H1 (cell line): ENCODE data around the gene STARD9. TPM values are rescaled to one million over a fixed set of nuclear protein-coding genes. Genes with fewer than 3 reads are reported as not detected.

Experiments
- CTCF ChIA-PET: fragments of 300-600 bp; sonication (Branson Sonifier 250); formaldehyde crosslinking; loops from one replicate; lab custom pipeline; 2021; ENCODE audit not compliant: partially characterized antibody; lab: Charles Lee
- POLR2A ChIA-PET: fragments of 300-600 bp; sonication (Branson Sonifier 250); formaldehyde crosslinking; loops from one replicate; lab custom pipeline; 2021; ENCODE audit warnings: inconsistent platforms; ENCODE audit not compliant: partially characterized antibody; lab: Charles Lee
- DNase-seq, 2 experiments: peaks; one replicate each; pipeline versions ENCODE4 v3.0.0 to v3.0.0-alpha.2; 2010 to 2022; ENCODE audit warnings: low spot score in 2 of 2, low read depth in 1 of 2, mixed read lengths in 1 of 2
- FAIRE-seq: peaks from 2 replicates; lab custom pipeline; 2011; peaks lifted over from hg19 to GRCh38; lab: Jason Lieb, UNC
- H2AFZ ChIP-seq: 2 replicates; pipeline ENCODE4 v1.8.1; 2012; ENCODE audit warnings: low read length, inconsistent platforms
- H2AK5ac ChIP-seq: 2 replicates; pipeline ENCODE4 v1.6.1; 2013; ENCODE audit warnings: low read depth, low read length
- H2BK120ac ChIP-seq: replicated peaks from 2 replicates; pipeline ENCODE3; 2013; ENCODE audit warnings: low read depth, low read length, inconsistent platforms
- H2BK12ac ChIP-seq: 2 replicates; pipeline ENCODE4 v1.6.1; 2013; ENCODE audit warnings: low read depth, low read length
- H2BK15ac ChIP-seq: 2 replicates; pipeline ENCODE4 v1.6.1; 2013; ENCODE audit warnings: low read length
- H2BK20ac ChIP-seq: 2 replicates; pipeline ENCODE4 v1.6.1; 2013; ENCODE audit warnings: low read length
- H2BK5ac ChIP-seq: 2 replicates; pipeline ENCODE4 v1.6.1; 2013; ENCODE audit warnings: low read depth, low read length
- H3K14ac ChIP-seq: 2 replicates; pipeline ENCODE4 v1.6.1; 2013; ENCODE audit warnings: inconsistent platforms; ENCODE audit not compliant: insufficient read length
- H3K18ac ChIP-seq: 2 replicates; pipeline ENCODE4 v1.6.1; 2013; ENCODE audit warnings: low read length; ENCODE audit errors: extremely low read depth
- H3K23ac ChIP-seq: 2 replicates; pipeline ENCODE4 v1.6.1; 2013; ENCODE audit warnings: inconsistent platforms; ENCODE audit not compliant: insufficient read length
- H3K23me2 ChIP-seq: 2 replicates; pipeline ENCODE4 v1.6.1; 2013; ENCODE audit warnings: low read depth, low read length
- H3K27ac ChIP-seq: 2 replicates; pipeline ENCODE4 v1.6.1; 2011; ENCODE audit warnings: low read depth, low read length, inconsistent platforms
- H3K27me3 ChIP-seq, 4 experiments: replicated peaks in 1 of 4; 1 replicate in 1 of 4; 2 replicates in 3 of 4; pipeline versions ENCODE4 v1.6.1 to v1.8.1; 2011 to 2013; ENCODE audit warnings: low read length in 3 of 4, mild to moderate bottlenecking in 3 of 4, inconsistent platforms in 2 of 4, mixed read lengths in 2 of 4, moderate library complexity in 1 of 4; ENCODE audit not compliant: control insufficient read depth in 3 of 4, insufficient read depth in 3 of 4; ENCODE audit errors: extremely low read depth in 1 of 4
- H3K36me3 ChIP-seq, 4 experiments: 2 replicates each; pipeline versions ENCODE4 v1.6.1 to v1.8.1; 2011 to 2013; ENCODE audit warnings: mild to moderate bottlenecking in 4 of 4, low read length in 3 of 4, moderate library complexity in 2 of 4, control low read depth in 1 of 4, inconsistent platforms in 1 of 4; ENCODE audit not compliant: insufficient read depth in 4 of 4, control insufficient read depth in 2 of 4
- H3K4ac ChIP-seq: replicated peaks from 2 replicates; pipeline ENCODE3; 2013; ENCODE audit warnings: low read length, low read depth, mixed read lengths, inconsistent platforms; ENCODE audit not compliant: insufficient read length
- H3K4me1 ChIP-seq, 4 experiments: replicated peaks in 1 of 4; 1 replicate in 1 of 4; 2 replicates in 3 of 4; pipeline versions ENCODE4 v1.6.1 to v1.8.1; 2011 to 2013; ENCODE audit warnings: low read length in 3 of 4, inconsistent platforms in 2 of 4, mixed read lengths in 1 of 4; ENCODE audit not compliant: insufficient read depth in 4 of 4, control insufficient read depth in 3 of 4
- H3K4me2 ChIP-seq, 2 experiments: 2 replicates each; pipeline versions ENCODE4 v1.6.1 to v1.8.1; 2011 to 2013; ENCODE audit warnings: low read depth in 2 of 2, low read length in 2 of 2, control low read depth in 1 of 2, inconsistent platforms in 1 of 2, mild to moderate bottlenecking in 1 of 2; ENCODE audit not compliant: insufficient read depth in 1 of 2
- H3K4me3 ChIP-seq, 4 experiments: fragments of 200-600, 300-600 bp in 1 of 4; sonication (generic), shearing (Covaris generic), sonication (Bioruptor Twin) in 1 of 4; 2 replicates each; pipeline versions ENCODE4 v1.5.1 to v1.8.1; 2011 to 2016; ENCODE audit warnings: low read length in 4 of 4, low read depth in 3 of 4, control low read depth in 2 of 4, inconsistent platforms in 2 of 4, mild to moderate bottlenecking in 2 of 4, mixed read lengths in 1 of 4, moderate library complexity in 1 of 4; ENCODE audit not compliant: insufficient read depth in 2 of 4; ENCODE audit errors: extremely low read depth in 1 of 4
- H3K56ac ChIP-seq: replicated peaks from 2 replicates; pipeline ENCODE3; 2013; ENCODE audit warnings: low read depth, mild to moderate bottlenecking, mixed read lengths, low read length, inconsistent platforms; ENCODE audit not compliant: insufficient read length
- H3K79me1 ChIP-seq: 2 replicates; pipeline ENCODE4 v1.6.1; 2013; ENCODE audit warnings: low read depth, low read length, control low read depth
- H3K79me2 ChIP-seq, 2 experiments: 2 replicates each; pipeline versions ENCODE4 v1.6.1 to v1.8.1; 2012 to 2013; ENCODE audit warnings: low read length in 2 of 2, mild to moderate bottlenecking in 2 of 2, inconsistent platforms in 1 of 2; ENCODE audit not compliant: insufficient read depth in 2 of 2, control insufficient read depth in 1 of 2
- H3K9ac ChIP-seq, 4 experiments: replicated peaks in 1 of 4; 1 replicate in 1 of 4; 2 replicates in 3 of 4; pipeline versions ENCODE4 v1.6.1 to v1.8.1; 2011 to 2013; ENCODE audit warnings: low read depth in 3 of 4, low read length in 3 of 4, control low read depth in 2 of 4, mild to moderate bottlenecking in 2 of 4, moderate library complexity in 2 of 4, inconsistent platforms in 1 of 4; ENCODE audit errors: extremely low read depth in 1 of 4
- H3K9me3 ChIP-seq, 2 experiments: 2 replicates each; pipeline versions ENCODE4 v1.6.1 to v1.8.1; 2012 to 2013; ENCODE audit warnings: mild to moderate bottlenecking in 2 of 2, moderate library complexity in 2 of 2, control low read depth in 1 of 2, inconsistent platforms in 1 of 2, low read depth in 1 of 2, low read length in 1 of 2, mixed read lengths in 1 of 2; ENCODE audit not compliant: insufficient read depth in 2 of 2
- H4K20me1 ChIP-seq, 2 experiments: replicated peaks in 1 of 2; 2 replicates each; pipeline versions ENCODE3 to v1.8.1; 2011 to 2013; ENCODE audit warnings: inconsistent platforms in 2 of 2, low read length in 2 of 2, mild to moderate bottlenecking in 1 of 2; ENCODE audit not compliant: insufficient read depth in 2 of 2, control insufficient read depth in 1 of 2
- H4K5ac ChIP-seq: 2 replicates; pipeline ENCODE4 v1.6.1; 2013; ENCODE audit warnings: low read length, low read depth, mixed read lengths, inconsistent platforms; ENCODE audit not compliant: insufficient read length
- H4K8ac ChIP-seq: 2 replicates; pipeline ENCODE4 v1.8.0; 2013; ENCODE audit warnings: mild to moderate bottlenecking, moderate library complexity, low read length, inconsistent platforms; ENCODE audit not compliant: insufficient read depth; ENCODE audit errors: extremely low read depth
- H4K91ac ChIP-seq: replicated peaks from 2 replicates; pipeline ENCODE3; 2013; ENCODE audit warnings: low read length, mixed read lengths, inconsistent platforms; ENCODE audit not compliant: insufficient read length
- JUN ChIP-seq: IDR thresholded peaks from 2 replicates; pipeline ENCODE4 v1.6.1; 2011; ENCODE audit warnings: low read depth, mild to moderate bottlenecking, improper control_type of control experiment, low read length
- RAD21 ChIP-seq, 2 experiments: IDR thresholded peaks in 1 of 2; conservative IDR thresholded peaks in 1 of 2; 2 replicates each; pipeline ENCODE4 v1.6.1; 2011; ENCODE audit warnings: low read depth in 2 of 2, low read length in 2 of 2, improper control_type of control experiment in 1 of 2, inconsistent platforms in 1 of 2, mild to moderate bottlenecking in 1 of 2, moderate library complexity in 1 of 2
- RFX5 ChIP-seq: IDR thresholded peaks from 2 replicates; pipeline ENCODE4 v1.6.1; 2011; ENCODE audit warnings: low read depth, low read length, improper control_type of control experiment, borderline replicate concordance
- SIRT6 ChIP-seq: IDR thresholded peaks from one replicate; pipeline ENCODE4 v1.7.1; 2012; ENCODE audit warnings: low read length, inconsistent platforms
- YY1 ChIP-seq: IDR thresholded peaks from 2 replicates; pipeline ENCODE4 v1.6.1; 2011; ENCODE audit warnings: low read depth, mild to moderate bottlenecking, low read length
- WGBS, 2 experiments: shearing (Covaris generic) in 1 of 2; methylation state at CpG; one replicate each; pipeline versions ENCODE4 v1.1.6 to v1.1.7; 2013 to 2015; ENCODE audit warnings: low lambda C conversion rate in 2 of 2, mixed read lengths in 2 of 2, inconsistent platforms in 1 of 2, low coverage in 1 of 2, missing lambda C conversion rate in 1 of 2; ENCODE audit not compliant: insufficient replicate concordance in 2 of 2, insufficient coverage in 1 of 2, insufficient read length in 1 of 2; ENCODE audit errors: extremely low coverage in 1 of 2, missing lambda C conversion rate in 1 of 2; 5-methylcytosine and 5-hydroxymethylcytosine counted together
- polyA plus RNA-seq, 7 experiments: library from polyadenylated mRNA; depleted of rRNA in 3 of 7; stranded (reverse) in 5 of 7; unstranded in 2 of 7; fragments of >200 nt in 5 of 7; fragments of 200-250 nt in 2 of 7; gene quantifications; 1 replicate in 5 of 7; 2 replicates in 1 of 7; 4 replicates in 1 of 7; pipeline versions ENCODE4 v1.2.1 to v1.2.3, GENCODE V29; 2011 to 2013; ENCODE audit warnings: missing spikeins in 2 of 7, mixed read lengths in 2 of 7
- total RNA-seq: library from RNA; stranded (reverse); fragmentation: NEBNext Ultra II Directional; extraction: Animal tissue kit (Norgen Biotek cat#: 25700); gene quantifications from 2 replicates; pipeline ENCODE4 v1.2.1, GENCODE V29; 2021
- TF ChIP-seq, protein P1 (sequence below): IDR thresholded peaks from 2 replicates; pipeline ENCODE4 v1.6.1; 2012; ENCODE audit warnings: inconsistent platforms

The STARD9 gene
- total and polyA plus RNA-seq, 2 of the 8 experiments (the other 6 are each of a cell fraction or from before 2014, with no cell fraction given): 2.8 to 7.0 TPM

DNA sequence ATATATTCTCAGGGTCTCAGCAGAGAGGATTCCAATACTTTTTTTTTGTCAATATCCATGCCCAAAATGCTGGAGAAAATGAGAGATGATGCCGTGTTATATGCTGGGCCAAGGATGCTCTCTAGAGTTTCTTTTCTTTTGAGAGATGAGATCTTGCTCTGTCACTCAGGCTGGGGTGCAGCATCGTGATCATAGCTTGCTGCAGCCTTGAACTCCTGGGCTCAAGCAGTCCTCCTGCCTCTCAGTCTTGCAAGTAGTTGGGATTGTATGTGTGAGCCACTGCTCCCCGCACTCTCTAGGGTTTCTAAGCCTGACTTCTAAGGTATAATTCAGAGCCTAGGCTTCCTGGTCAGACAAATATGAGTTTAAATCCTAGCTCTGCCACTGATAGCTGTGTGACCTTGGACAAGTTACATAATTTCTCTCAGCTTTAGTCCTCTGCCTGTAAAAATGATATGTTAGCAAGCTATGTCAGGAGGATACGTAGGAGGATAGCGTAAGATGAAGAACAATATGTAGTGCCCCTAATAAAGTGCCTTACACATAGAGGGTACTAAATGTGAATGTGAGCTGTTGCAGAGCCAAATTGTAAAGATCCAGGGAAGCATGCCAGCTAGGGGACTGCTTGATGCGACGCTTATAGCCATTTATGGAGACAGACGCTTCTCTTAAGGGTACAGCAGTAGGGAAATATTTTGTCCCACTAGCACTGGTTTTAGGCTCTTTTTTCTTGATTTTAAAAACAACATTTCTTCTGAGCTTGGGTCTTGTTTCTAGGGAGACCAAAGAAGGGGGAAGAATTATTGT is 7.4 kb downstream of the STARD9 start:
- no peak overlapping the region for H3K23ac ChIP-seq
- no peaks in the 10 kb centered on the region; a peak in 1 of 8 replicates for H3K36me3 ChIP-seq
- H3K4me1 ChIP-seq: peaks cover 10 to 19% (median 15%) of the 10 kb centered on the region in 4 experiments; a peak in 6 of 7 replicates
- CTCF ChIA-PET: interaction anchor here (0.9 to 4.1 kb wide), 4 partner anchors 9 to 67 kb away, joined by 3 to 28 read pairs (median 6); no protein-coding TSS in a partner anchor
- no peak overlapping the region for H3K18ac ChIP-seq
- peak overlapping the region in 1 of 2 experiments; percentile 39; a peak in 2 of 4 replicates for H3K4me2 ChIP-seq
- H4K20me1 ChIP-seq: no peaks in the 10 kb centered on the region
- no peak overlapping the region for H2BK12ac ChIP-seq
- WGBS, 2 experiments: 86% methylated on average over 8 of the region's 8 CpGs; no CpG with 5 or more reads in 1 of the 2 experiments
- no peak overlapping the region; the same call in 1 of the 2 replicates for H2BK20ac ChIP-seq
- H3K4ac ChIP-seq: no peak overlapping the region
- H3K9ac ChIP-seq: no peak overlapping the region; a peak in 1 of 7 replicates
- no peak overlapping the region for H4K5ac ChIP-seq
- peak overlapping the region; percentile 56; the same call in 1 of the 2 replicates for H2AK5ac ChIP-seq
- H4K8ac ChIP-seq: no peak overlapping the region
- H2BK120ac ChIP-seq: no peak overlapping the region
- no peaks in the 10 kb centered on the region; a peak in 1 of 4 replicates for H3K79me2 ChIP-seq
- no peak for FAIRE-seq
- H3K56ac ChIP-seq: no peak overlapping the region
- H3K9me3 ChIP-seq: no peaks in the 10 kb centered on the region
- H2BK15ac ChIP-seq: 0 out of 2 replicates have a peak overlapping the region, but pooled peaks have one; percentile 5
- peaks cover 0 to 3% (median 0%) of the 10 kb centered on the region in 4 experiments; a peak in 2 of 7 replicates for H3K27me3 ChIP-seq
- no peak overlapping the region for H2AFZ ChIP-seq
- H3K14ac ChIP-seq: no peak overlapping the region
- H3K27ac ChIP-seq: no peak overlapping the region
- H4K91ac ChIP-seq: peak overlapping the region; percentile 1
- no peak overlapping the region for H3K4me3 ChIP-seq
- 0 out of 2 replicates have a peak, but pooled peaks cover under 1% of the 10 kb centered on the region for H3K79me1 ChIP-seq
- H3K23me2 ChIP-seq: no peaks in the 10 kb centered on the region; the same call in 1 of the 2 replicates
- no peak overlapping the region for H2BK5ac ChIP-seq
- POLR2A ChIA-PET: interaction anchor here (1.3 to 3.4 kb wide), 4 partner anchors 7 to 13 kb away, joined by 3 to 13 read pairs (median 8); partner anchors contain the start of gene STARD9
- no peak for DNase-seq
- TF ChIP-seq SIRT6: no peak
- TF ChIP-seq RAD21 (IDR thresholded peaks at IDR 0.05 in 1 of 2, conservative IDR thresholded peaks at IDR 0.05 in 1 of 2; ENCODE audit: low read depth in 2 of 2, low read length in 2 of 2): no peak
- TF ChIP-seq YY1: no peak
- no peak for TF ChIP-seq RFX5
- TF ChIP-seq, protein P1, sequence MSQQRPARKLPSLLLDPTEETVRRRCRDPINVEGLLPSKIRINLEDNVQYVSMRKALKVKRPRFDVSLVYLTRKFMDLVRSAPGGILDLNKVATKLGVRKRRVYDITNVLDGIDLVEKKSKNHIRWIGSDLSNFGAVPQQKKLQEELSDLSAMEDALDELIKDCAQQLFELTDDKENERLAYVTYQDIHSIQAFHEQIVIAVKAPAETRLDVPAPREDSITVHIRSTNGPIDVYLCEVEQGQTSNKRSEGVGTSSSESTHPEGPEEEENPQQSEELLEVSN: no peak
- TF ChIP-seq JUN: no peak
